ENCODE measurements around the gene ZNF124.
"Not testable (repeated sequence)": the region's sequence is repeated elsewhere in the genome, so short reads cannot be mapped to it uniquely, and the experiment has no call there.

Gene ZNF124

GRCh38 chr1:247175458-247175857, 3.6 kb upstream of the ZNF124 start:
- ChIA-PET CTCF (no interaction called here), POLR2A (no interaction called here)
- no peak for DNase-seq (ENCODE audit: extremely low spot score)
- TF ChIP-seq NFRKB (IDR thresholded peaks at IDR 0.05) (no peak), ZNF384 (IDR thresholded peaks at IDR 0.05) (no peak), FOXK2 (IDR thresholded peaks at IDR 0.05) (no peak), FOXA1 (IDR thresholded peaks at IDR 0.05) (no peak), CTBP1 (IDR thresholded peaks at IDR 0.05; ENCODE audit: borderline replicate concordance) (no peak), BHLHE40 (IDR thresholded peaks at IDR 0.05; ENCODE audit: borderline replicate concordance) (no peak), LEF1 (IDR thresholded peaks at IDR 0.05; ENCODE audit: borderline replicate concordance) (no peak), L3MBTL2 (conservative IDR thresholded peaks at IDR 0.05) (no peak), ELF4 (IDR thresholded peaks at IDR 0.05) (no peak), TARDBP (IDR thresholded peaks at IDR 0.05) (no peak), HDGF (IDR thresholded peaks at IDR 0.05; ENCODE audit: borderline replicate concordance) (no peak), SUZ12 (IDR thresholded peaks at IDR 0.05) (no peak), SP1 (IDR thresholded peaks at IDR 0.05) (no peak), ARNT (IDR thresholded peaks at IDR 0.05) (no peak), FOXM1 (IDR thresholded peaks at IDR 0.05; ENCODE audit: borderline replicate concordance) (no peak)
- TF ChIP-seq, protein P1, sequence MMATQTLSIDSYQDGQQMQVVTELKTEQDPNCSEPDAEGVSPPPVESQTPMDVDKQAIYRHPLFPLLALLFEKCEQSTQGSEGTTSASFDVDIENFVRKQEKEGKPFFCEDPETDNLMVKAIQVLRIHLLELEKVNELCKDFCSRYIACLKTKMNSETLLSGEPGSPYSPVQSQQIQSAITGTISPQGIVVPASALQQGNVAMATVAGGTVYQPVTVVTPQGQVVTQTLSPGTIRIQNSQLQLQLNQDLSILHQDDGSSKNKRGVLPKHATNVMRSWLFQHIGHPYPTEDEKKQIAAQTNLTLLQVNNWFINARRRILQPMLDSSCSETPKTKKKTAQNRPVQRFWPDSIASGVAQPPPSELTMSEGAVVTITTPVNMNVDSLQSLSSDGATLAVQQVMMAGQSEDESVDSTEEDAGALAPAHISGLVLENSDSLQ (IDR thresholded peaks at IDR 0.05), result no peak

GRCh38 chr1:247173431-247173830, 1.6 kb upstream of the ZNF124 start:
- ChIA-PET CTCF (no interaction called here), POLR2A (no interaction called here)
- DNase-seq (ENCODE audit: extremely low spot score), result no peak
- TF ChIP-seq HDGF (IDR thresholded peaks at IDR 0.05; ENCODE audit: borderline replicate concordance) (no peak), BHLHE40 (IDR thresholded peaks at IDR 0.05; ENCODE audit: borderline replicate concordance) (no peak), LEF1 (IDR thresholded peaks at IDR 0.05; ENCODE audit: borderline replicate concordance) (no peak), TARDBP (IDR thresholded peaks at IDR 0.05) (no peak), ZNF384 (IDR thresholded peaks at IDR 0.05) (no peak), L3MBTL2 (conservative IDR thresholded peaks at IDR 0.05) (no peak), ELF4 (IDR thresholded peaks at IDR 0.05) (no peak)

DNA sequence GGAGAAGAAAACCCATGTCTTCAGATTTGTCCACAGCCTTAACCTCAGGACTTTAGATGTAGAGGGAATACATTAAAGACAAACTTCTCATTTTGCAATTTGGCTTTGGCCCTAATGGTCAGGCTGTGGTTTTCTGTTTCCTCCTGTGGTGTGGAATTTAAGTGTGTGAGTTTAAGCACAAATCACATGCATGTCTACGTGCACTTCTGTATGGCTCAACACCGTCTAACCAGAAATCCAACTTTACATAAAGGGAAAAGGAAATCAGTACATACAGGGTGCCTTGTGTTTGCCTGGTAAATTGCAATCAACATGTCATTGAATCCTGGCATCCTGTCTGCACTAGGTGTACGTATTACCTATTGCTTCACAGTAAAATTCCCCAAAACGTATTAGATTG, 1.2 kb upstream of the ZNF124 start:
- CTCF ChIA-PET, result no interaction called here
- DNase-seq (ENCODE audit: extremely low spot score), result no peak
- POLR2A ChIA-PET, result no interaction called here
- TF ChIP-seq L3MBTL2 (conservative IDR thresholded peaks at IDR 0.05) (no peak), CTBP1 (IDR thresholded peaks at IDR 0.05; ENCODE audit: borderline replicate concordance) (no peak), SP1 (IDR thresholded peaks at IDR 0.05) (no peak), TARDBP (IDR thresholded peaks at IDR 0.05) (no peak), FOXK2 (IDR thresholded peaks at IDR 0.05) (no peak), ZNF384 (IDR thresholded peaks at IDR 0.05) (no peak), FOXM1 (IDR thresholded peaks at IDR 0.05; ENCODE audit: borderline replicate concordance) (no peak), BHLHE40 (IDR thresholded peaks at IDR 0.05; ENCODE audit: borderline replicate concordance) (no peak), ARNT (IDR thresholded peaks at IDR 0.05) (no peak), SUZ12 (IDR thresholded peaks at IDR 0.05) (no peak), NFRKB (IDR thresholded peaks at IDR 0.05) (no peak), FOXA1 (IDR thresholded peaks at IDR 0.05) (no peak), HDGF (IDR thresholded peaks at IDR 0.05; ENCODE audit: borderline replicate concordance) (no peak), LEF1 (IDR thresholded peaks at IDR 0.05; ENCODE audit: borderline replicate concordance) (no peak), ELF4 (IDR thresholded peaks at IDR 0.05) (no peak)
- TF ChIP-seq, protein P1 (IDR thresholded peaks at IDR 0.05), result no peak

DNA sequence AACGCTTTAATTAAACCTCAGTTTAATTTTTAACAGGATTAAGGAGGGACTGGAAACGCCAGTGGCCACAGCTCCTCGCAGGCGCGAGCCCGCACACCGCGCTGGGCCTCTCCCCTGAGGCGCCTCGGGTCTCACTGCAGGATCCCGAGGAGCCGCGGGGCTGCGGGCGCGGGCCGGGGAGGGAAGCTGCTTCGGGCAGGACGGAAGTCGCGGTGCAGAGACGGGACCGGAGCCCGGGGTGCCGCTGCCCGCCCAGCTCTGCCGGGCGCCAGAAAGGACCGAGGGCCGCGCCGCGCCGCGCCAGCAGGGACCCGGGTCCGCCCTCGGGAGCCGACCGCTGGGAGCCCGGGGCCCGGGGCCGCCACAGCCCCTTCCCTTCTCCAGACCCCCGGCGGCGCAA, 377 bp downstream of the ZNF124 start:
- CTCF ChIA-PET, result not testable (repeated sequence)

DNA sequence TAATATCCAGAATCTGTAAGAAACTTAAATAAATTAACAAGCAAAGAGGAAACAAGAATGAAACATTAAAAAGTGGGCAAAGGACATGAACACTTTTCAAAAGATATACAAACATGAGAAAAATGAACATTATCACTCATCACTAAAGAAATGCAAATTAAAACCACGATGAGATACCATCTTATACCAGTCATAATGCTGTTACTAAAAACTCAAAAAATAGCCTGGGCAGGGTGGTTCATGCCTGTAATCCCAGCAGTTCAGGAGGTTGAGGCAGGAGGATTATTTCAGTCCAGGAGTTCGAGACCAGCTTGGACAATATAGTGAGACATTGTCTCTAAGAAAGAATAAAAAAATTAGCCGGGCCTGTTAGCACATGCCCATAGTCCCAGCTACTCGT, 6.1 kb downstream of the ZNF124 start:
- TF ChIP-seq L3MBTL2 (conservative IDR thresholded peaks at IDR 0.05) (no peak), CTBP1 (IDR thresholded peaks at IDR 0.05; ENCODE audit: borderline replicate concordance) (no peak), SUZ12 (IDR thresholded peaks at IDR 0.05) (no peak), FOXA1 (IDR thresholded peaks at IDR 0.05) (no peak), TARDBP (IDR thresholded peaks at IDR 0.05) (no peak), ELF4 (IDR thresholded peaks at IDR 0.05) (no peak), LEF1 (IDR thresholded peaks at IDR 0.05; ENCODE audit: borderline replicate concordance) (no peak), BHLHE40 (IDR thresholded peaks at IDR 0.05; ENCODE audit: borderline replicate concordance) (no peak), SP1 (IDR thresholded peaks at IDR 0.05) (no peak), HDGF (IDR thresholded peaks at IDR 0.05; ENCODE audit: borderline replicate concordance) (no peak)
- TF ChIP-seq, protein P1 (IDR thresholded peaks at IDR 0.05), result no peak
- ChIA-PET POLR2A (no interaction called here), CTCF (no interaction called here)
- no peak for DNase-seq (ENCODE audit: extremely low spot score)

More for the DNA sequence above, 377 bp downstream of the ZNF124 start:
- POLR2A ChIA-PET; DNase-seq (ENCODE audit: extremely low spot score): not testable (repeated sequence)

DNA sequence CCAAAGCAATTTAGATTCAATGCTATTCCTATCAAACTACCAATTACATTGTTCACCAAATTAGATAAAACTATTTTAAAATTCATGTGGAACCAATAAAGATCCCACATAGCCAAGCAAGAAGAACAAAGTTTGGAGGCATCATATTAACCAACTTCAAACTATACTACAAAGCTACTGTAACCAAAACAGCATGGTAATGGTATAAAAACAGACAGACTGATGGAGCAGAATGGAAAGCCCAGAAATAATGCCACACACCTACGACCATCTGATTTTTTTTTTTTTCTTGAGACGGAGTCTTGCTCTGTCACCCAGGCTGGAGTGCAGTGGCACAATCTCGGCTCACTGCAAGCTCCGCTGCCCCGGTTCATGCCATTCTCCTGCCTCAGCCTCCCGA, 7.1 kb downstream of the ZNF124 start:
- POLR2A ChIA-PET, result no interaction called here

GRCh38 chr1:247156787-247157232, 15.0 kb downstream of the ZNF124 start:
- ChIA-PET CTCF (no interaction called here), POLR2A (no interaction called here)
- no peak for DNase-seq (ENCODE audit: extremely low spot score)
- TF ChIP-seq CTBP1 (IDR thresholded peaks at IDR 0.05; ENCODE audit: borderline replicate concordance) (no peak), FOXK2 (IDR thresholded peaks at IDR 0.05) (no peak), BHLHE40 (IDR thresholded peaks at IDR 0.05; ENCODE audit: borderline replicate concordance) (no peak), L3MBTL2 (conservative IDR thresholded peaks at IDR 0.05) (no peak), HDGF (IDR thresholded peaks at IDR 0.05; ENCODE audit: borderline replicate concordance) (no peak), ZNF384 (IDR thresholded peaks at IDR 0.05) (no peak), FOXA1 (IDR thresholded peaks at IDR 0.05) (no peak), ELF4 (IDR thresholded peaks at IDR 0.05) (no peak)

More for the DNA sequence above, 7.1 kb downstream of the ZNF124 start:
- TF ChIP-seq LEF1 (IDR thresholded peaks at IDR 0.05; ENCODE audit: borderline replicate concordance) (no peak), HDGF (IDR thresholded peaks at IDR 0.05; ENCODE audit: borderline replicate concordance) (no peak), FOXM1 (IDR thresholded peaks at IDR 0.05; ENCODE audit: borderline replicate concordance) (no peak), FOXA1 (IDR thresholded peaks at IDR 0.05) (no peak), ARNT (IDR thresholded peaks at IDR 0.05) (no peak)
- no peak for DNase-seq (ENCODE audit: extremely low spot score)
- CTCF ChIA-PET, result no interaction called here
